GM18873 (cell line): ENCODE measurements around the gene ZWILCH.

Source experiments
- ATAC-seq: cut with Tn5 transposase; IDR thresholded peaks from one replicate; pipeline ENCODE4 v1.9.1; 2021; ENCODE audit warnings: mild to moderate bottlenecking, moderate library complexity, moderate number of reproducible peaks; ENCODE audit not compliant: unreplicated experiment, low FRiP score

Gene ZWILCH

DNA sequence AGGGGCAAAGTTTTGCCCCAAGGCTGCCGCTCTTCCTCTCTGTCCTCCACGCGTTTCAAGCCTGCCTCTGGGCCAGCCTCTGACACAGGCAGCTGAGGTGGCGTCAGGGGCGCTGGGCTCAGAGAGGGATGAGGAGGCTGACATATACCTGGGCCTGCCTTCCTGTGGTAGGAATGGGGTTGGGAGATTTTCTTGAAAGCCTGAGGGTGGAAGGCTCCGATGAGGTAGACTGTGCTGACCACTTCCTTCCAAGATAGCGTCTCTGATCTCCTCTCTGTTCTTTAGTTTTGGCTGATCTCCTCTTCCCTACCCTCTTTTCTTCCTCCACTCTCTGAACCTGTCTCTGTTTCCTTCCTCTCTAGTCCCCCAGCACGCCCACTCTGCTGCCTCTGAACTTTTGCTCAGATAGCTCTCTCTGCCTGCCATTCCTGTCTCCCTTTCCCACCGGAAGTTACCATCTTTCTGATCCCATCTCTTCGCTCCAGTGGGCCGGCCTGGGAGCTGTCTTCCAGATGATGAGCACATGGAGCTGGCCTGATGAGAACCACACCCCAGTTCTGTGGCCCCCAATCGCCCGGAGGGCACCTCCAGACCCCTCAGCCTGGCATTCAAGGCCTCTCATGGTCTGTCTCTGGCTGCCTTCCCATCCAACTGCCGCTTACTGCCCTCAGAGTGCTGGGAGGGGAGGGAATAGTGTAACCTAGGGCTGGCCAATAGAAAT is 93.1 kb downstream of the ZWILCH start:
- ATAC-seq: no peak
